Hepatocyte (in vitro differentiated cells): ENCODE measurements around the gene CYP4F22.

Experiments used
- EZH2 ChIP-seq: fragments of 200-600 bp; sonication (generic); IDR thresholded peaks from 2 replicates; pipeline ENCODE4 v1.6.1; 2016; ENCODE audit warnings: antibody characterized with exemption, mild to moderate bottlenecking, borderline replicate concordance
- EZH2phosphoT487 ChIP-seq: fragments of 200-600 bp; sonication (generic); IDR thresholded peaks from one replicate; pipeline ENCODE4 v1.6.1; 2018; ENCODE audit warnings: antibody characterized with exemption, mild to moderate bottlenecking, low read depth, moderate library complexity; ENCODE audit not compliant: unreplicated experiment, severe bottlenecking
- TF ChIP-seq, protein P1 (sequence below): fragments of 200-600 bp; sonication (generic); IDR thresholded peaks from 2 replicates; pipeline ENCODE4 v1.5.1; 2016; ENCODE audit warnings: antibody characterized with exemption, mild to moderate bottlenecking; ENCODE audit not compliant: poor library complexity

DNA sequence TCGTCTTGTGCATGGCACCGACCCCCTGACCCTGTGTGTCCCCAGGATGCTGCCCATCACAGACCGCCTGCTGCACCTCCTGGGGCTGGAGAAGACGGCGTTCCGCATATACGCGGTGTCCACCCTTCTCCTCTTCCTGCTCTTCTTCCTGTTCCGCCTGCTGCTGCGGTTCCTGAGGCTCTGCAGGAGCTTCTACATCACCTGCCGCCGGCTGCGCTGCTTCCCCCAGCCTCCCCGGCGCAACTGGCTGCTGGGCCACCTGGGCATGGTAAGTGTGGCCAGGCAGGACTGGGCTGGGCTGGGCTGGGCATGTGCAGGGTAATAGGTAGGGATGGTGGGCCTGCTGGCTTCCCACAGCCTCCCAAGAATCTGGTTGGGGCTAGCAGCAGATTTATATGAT is 17.0 kb downstream of the CYP4F22 start:
- TF ChIP-seq, protein P1, sequence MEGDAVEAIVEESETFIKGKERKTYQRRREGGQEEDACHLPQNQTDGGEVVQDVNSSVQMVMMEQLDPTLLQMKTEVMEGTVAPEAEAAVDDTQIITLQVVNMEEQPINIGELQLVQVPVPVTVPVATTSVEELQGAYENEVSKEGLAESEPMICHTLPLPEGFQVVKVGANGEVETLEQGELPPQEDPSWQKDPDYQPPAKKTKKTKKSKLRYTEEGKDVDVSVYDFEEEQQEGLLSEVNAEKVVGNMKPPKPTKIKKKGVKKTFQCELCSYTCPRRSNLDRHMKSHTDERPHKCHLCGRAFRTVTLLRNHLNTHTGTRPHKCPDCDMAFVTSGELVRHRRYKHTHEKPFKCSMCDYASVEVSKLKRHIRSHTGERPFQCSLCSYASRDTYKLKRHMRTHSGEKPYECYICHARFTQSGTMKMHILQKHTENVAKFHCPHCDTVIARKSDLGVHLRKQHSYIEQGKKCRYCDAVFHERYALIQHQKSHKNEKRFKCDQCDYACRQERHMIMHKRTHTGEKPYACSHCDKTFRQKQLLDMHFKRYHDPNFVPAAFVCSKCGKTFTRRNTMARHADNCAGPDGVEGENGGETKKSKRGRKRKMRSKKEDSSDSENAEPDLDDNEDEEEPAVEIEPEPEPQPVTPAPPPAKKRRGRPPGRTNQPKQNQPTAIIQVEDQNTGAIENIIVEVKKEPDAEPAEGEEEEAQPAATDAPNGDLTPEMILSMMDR = no peak
- TF ChIP-seq EZH2phosphoT487 (no peak), EZH2 (no peak)
